T-helper 2 cell treated with Interferon-gamma antibody and Interleukin-4, amounts not matched to agents 5 μg/mL and 100 μg/mL, for 36 hours (primary cell): Measurements from ENCODE around the gene ATP6V0C.

Experiments
- DNase-seq: peaks from one replicate; pipeline ENCODE4 v3.0.0; 2021; ENCODE audit warnings: low spot score
- H3K27ac Mint-ChIP-seq: one replicate; pipeline ENCODE4 v1.8.0; 2021; ENCODE audit warnings: mild to moderate bottlenecking, mixed read lengths
- H3K27me3 Mint-ChIP-seq: one replicate; pipeline ENCODE4 v1.8.0; 2021; ENCODE audit warnings: low read depth, mixed read lengths
- H3K36me3 Mint-ChIP-seq: one replicate; pipeline ENCODE4 v1.8.0; 2021; ENCODE audit warnings: low read depth, mixed read lengths
- H3K4me1 Mint-ChIP-seq: one replicate; pipeline ENCODE4 v1.8.0; 2021; ENCODE audit warnings: low read depth, mixed read lengths
- H3K4me3 Mint-ChIP-seq: one replicate; pipeline ENCODE4 v1.8.0; 2022; ENCODE audit warnings: mild to moderate bottlenecking, moderate library complexity, mixed read lengths
- H3K9me3 Mint-ChIP-seq: one replicate; pipeline ENCODE4 v1.8.0; 2021; ENCODE audit warnings: mixed read lengths

Gene ATP6V0C

GRCh38 chr16:2513405-2514332, at the start of gene ATP6V0C:
Gene ATP6V0C (plus strand): TSS chr16:2513952. CDS start chr16:2514104, 152 bp downstream.
- DNase-seq: peak; percentile 91
- H3K36me3 Mint-ChIP-seq: peaks cover 10% of the 10 kb centered on the region
- H3K4me1 Mint-ChIP-seq: peaks cover 29% of the 10 kb centered on the region
- peak within 1 kb of the TSS; percentile 93 for H3K27ac Mint-ChIP-seq
- no peaks in the 10 kb centered on the region for H3K27me3 Mint-ChIP-seq
- no peaks in the 10 kb centered on the region for H3K9me3 Mint-ChIP-seq
- peak within 1 kb of the TSS; percentile 89 for H3K4me3 Mint-ChIP-seq

- Mint-ChIP-seq H3K4me1 (peaks cover 5% of the 10 kb centered on the region), H3K4me3 (no peak overlapping the region), H3K9me3 (no peaks in the 10 kb centered on the region), H3K27me3 (peaks cover 12% of the 10 kb centered on the region), H3K27ac (no peak overlapping the region), H3K36me3 (peaks cover 2% of the 10 kb centered on the region)
- no peak for DNase-seq
Observed at GRCh38 chr16:2464333-2464732, 49.4 kb upstream of the ATP6V0C start.

- no peaks in the 10 kb centered on the region for H3K9me3 Mint-ChIP-seq
- DNase-seq: no peak
- H3K27ac Mint-ChIP-seq: no peak overlapping the region
- H3K4me1 Mint-ChIP-seq: peaks cover 1% of the 10 kb centered on the region
- H3K27me3 Mint-ChIP-seq: peaks cover 26% of the 10 kb centered on the region
- H3K36me3 Mint-ChIP-seq: peaks cover 2% of the 10 kb centered on the region
- H3K4me3 Mint-ChIP-seq: no peak overlapping the region
Observed at GRCh38 chr16:2465653-2466415, 47.9 kb upstream of the ATP6V0C start.

GRCh38 chr16:2466667-2467527, 46.9 kb upstream of the ATP6V0C start:
- Mint-ChIP-seq H3K27ac (no peak overlapping the region), H3K27me3 (peaks cover 28% of the 10 kb centered on the region), H3K4me3 (no peak overlapping the region), H3K36me3 (peaks cover 2% of the 10 kb centered on the region), H3K9me3 (no peaks in the 10 kb centered on the region), H3K4me1 (peaks cover 1% of the 10 kb centered on the region)
- DNase-seq: no peak

GRCh38 chr16:2467528-2468232, 46.1 kb upstream of the ATP6V0C start:
- Mint-ChIP-seq H3K9me3 (no peaks in the 10 kb centered on the region), H3K27me3 (peaks cover 29% of the 10 kb centered on the region), H3K27ac (no peak overlapping the region), H3K4me3 (no peak overlapping the region), H3K36me3 (peaks cover 2% of the 10 kb centered on the region), H3K4me1 (peaks cover 1% of the 10 kb centered on the region)
- peak; percentile 33 for DNase-seq

GRCh38 chr16:2468233-2468724, 45.5 kb upstream of the ATP6V0C start:
- Mint-ChIP-seq H3K36me3 (no peaks in the 10 kb centered on the region), H3K4me1 (peaks cover 1% of the 10 kb centered on the region), H3K9me3 (no peaks in the 10 kb centered on the region), H3K27ac (no peak overlapping the region), H3K4me3 (no peak overlapping the region), H3K27me3 (peaks cover 35% of the 10 kb centered on the region)
- no peak for DNase-seq

GRCh38 chr16:2468725-2469398, 44.9 kb upstream of the ATP6V0C start:
- H3K36me3 Mint-ChIP-seq: no peaks in the 10 kb centered on the region
- H3K4me3 Mint-ChIP-seq: no peak overlapping the region

GRCh38 chr16:2469399-2470233, 44.1 kb upstream of the ATP6V0C start:
- Mint-ChIP-seq H3K9me3 (no peaks in the 10 kb centered on the region), H3K4me1 (peaks cover 1% of the 10 kb centered on the region), H3K4me3 (no peak overlapping the region), H3K27me3 (peaks cover 37% of the 10 kb centered on the region), H3K36me3 (no peaks in the 10 kb centered on the region), H3K27ac (no peak overlapping the region)
- no peak for DNase-seq

More at GRCh38 chr16:2468725-2469398, 44.9 kb upstream of the ATP6V0C start:
- Mint-ChIP-seq H3K27ac (no peak overlapping the region), H3K4me1 (peaks cover 1% of the 10 kb centered on the region), H3K9me3 (no peaks in the 10 kb centered on the region), H3K27me3 (peaks cover 37% of the 10 kb centered on the region)
- no peak for DNase-seq

GRCh38 chr16:2470234-2470601, 43.5 kb upstream of the ATP6V0C start:
- Mint-ChIP-seq H3K4me1 (peaks cover 1% of the 10 kb centered on the region), H3K4me3 (no peak overlapping the region), H3K9me3 (no peaks in the 10 kb centered on the region), H3K27me3 (peaks cover 37% of the 10 kb centered on the region), H3K27ac (no peak overlapping the region), H3K36me3 (no peaks in the 10 kb centered on the region)
- no peak for DNase-seq

- Mint-ChIP-seq H3K9me3 (no peaks in the 10 kb centered on the region), H3K4me3 (no peak overlapping the region), H3K4me1 (peaks cover 1% of the 10 kb centered on the region), H3K27ac (no peak overlapping the region), H3K27me3 (peaks cover 37% of the 10 kb centered on the region), H3K36me3 (no peaks in the 10 kb centered on the region)
- DNase-seq: no peak
Observed at GRCh38 chr16:2470603-2471015, 43.1 kb upstream of the ATP6V0C start.

GRCh38 chr16:2471016-2471652, 42.6 kb upstream of the ATP6V0C start, which contains the start of gene NTN3:
Gene NTN3 (plus strand): TSS chr16:2471297. CDS start chr16:2471702, 405 bp downstream.
- H3K4me3 Mint-ChIP-seq: no peak within 1 kb of the TSS

More at GRCh38 chr16:2471016-2471652, 42.6 kb upstream of the ATP6V0C start, which contains the start of gene NTN3:
- H3K27ac Mint-ChIP-seq: no peak within 1 kb of the TSS
- H3K9me3 Mint-ChIP-seq: no peaks in the 10 kb centered on the region
- H3K4me1 Mint-ChIP-seq: peaks cover 2% of the 10 kb centered on the region
- H3K36me3 Mint-ChIP-seq: no peaks in the 10 kb centered on the region
- H3K27me3 Mint-ChIP-seq: peaks cover 37% of the 10 kb centered on the region
- DNase-seq: peak; percentile 37
